ENCODE data around the gene GEMIN7. TPM values are rescaled to one million over a fixed set of nuclear protein-coding genes. Genes with fewer than 3 reads are reported as not detected.
A peak's percentile ranks its signal among the peaks of the same experiment; 100 is the strongest.

GEMIN7 gene
- total and polyA plus RNA-seq, 2 experiments from 2014 or later = 48.8 to 69.0 TPM

DNA sequence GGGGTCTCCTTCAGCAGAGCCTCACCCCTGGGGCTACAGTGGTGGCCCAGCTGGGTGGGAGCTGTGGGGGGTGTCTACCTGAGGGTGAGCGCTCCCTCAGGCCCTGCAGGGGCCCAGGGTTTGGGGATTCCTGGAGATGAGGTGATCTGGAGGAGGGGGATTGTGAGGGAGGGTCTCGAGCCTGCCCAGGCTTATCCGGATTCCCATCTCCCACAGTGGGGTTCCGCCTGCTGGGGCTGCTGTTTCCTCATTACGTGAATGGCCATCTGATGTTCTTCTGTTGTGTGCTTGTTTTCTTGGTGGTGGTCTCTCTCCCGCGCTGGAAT, 18.4 kb downstream of the GEMIN7 start:
- Histone ChIP-seq H4K20me1 (ENCODE audit: insufficient read depth, poor library complexity, severe bottlenecking) (peaks cover 43% of the 10 kb centered on the region), H3K4me1 (ENCODE audit: insufficient read depth) (peaks cover 66% of the 10 kb centered on the region), H3K4me2 (peak overlapping the region; percentile 65), H3K27ac (peak overlapping the region; percentile 94), H2AFZ (no peak overlapping the region), H3K4me3 (no peak overlapping the region), H3K9me3 (ENCODE audit: low read depth) (no peaks in the 10 kb centered on the region), H3K79me2 (peaks cover 91% of the 10 kb centered on the region), H3K9me2 (replicated peaks; ENCODE audit: insufficient read depth) (no peaks in the 10 kb centered on the region), H3K36me3 (replicated peaks; ENCODE audit: insufficient read depth, low read depth) (no peaks in the 10 kb centered on the region), H3K27me3 (no peaks in the 10 kb centered on the region)
- 75% methylated on average over 7 of the region's 7 CpGs for WGBS (ENCODE audit: low lambda C conversion rate, missing lambda C conversion rate)
- TF ChIP-seq EZH2 (IDR thresholded peaks at IDR 0.05; ENCODE audit: borderline replicate concordance) (no peak), EZH2phosphoT487 (IDR thresholded peaks at IDR 0.05; ENCODE audit: low read depth, severe bottlenecking, unreplicated experiment) (no peak)
- TF ChIP-seq, protein P1, sequence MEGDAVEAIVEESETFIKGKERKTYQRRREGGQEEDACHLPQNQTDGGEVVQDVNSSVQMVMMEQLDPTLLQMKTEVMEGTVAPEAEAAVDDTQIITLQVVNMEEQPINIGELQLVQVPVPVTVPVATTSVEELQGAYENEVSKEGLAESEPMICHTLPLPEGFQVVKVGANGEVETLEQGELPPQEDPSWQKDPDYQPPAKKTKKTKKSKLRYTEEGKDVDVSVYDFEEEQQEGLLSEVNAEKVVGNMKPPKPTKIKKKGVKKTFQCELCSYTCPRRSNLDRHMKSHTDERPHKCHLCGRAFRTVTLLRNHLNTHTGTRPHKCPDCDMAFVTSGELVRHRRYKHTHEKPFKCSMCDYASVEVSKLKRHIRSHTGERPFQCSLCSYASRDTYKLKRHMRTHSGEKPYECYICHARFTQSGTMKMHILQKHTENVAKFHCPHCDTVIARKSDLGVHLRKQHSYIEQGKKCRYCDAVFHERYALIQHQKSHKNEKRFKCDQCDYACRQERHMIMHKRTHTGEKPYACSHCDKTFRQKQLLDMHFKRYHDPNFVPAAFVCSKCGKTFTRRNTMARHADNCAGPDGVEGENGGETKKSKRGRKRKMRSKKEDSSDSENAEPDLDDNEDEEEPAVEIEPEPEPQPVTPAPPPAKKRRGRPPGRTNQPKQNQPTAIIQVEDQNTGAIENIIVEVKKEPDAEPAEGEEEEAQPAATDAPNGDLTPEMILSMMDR (IDR thresholded peaks at IDR 0.05; ENCODE audit: poor library complexity) = no peak
- no peak for DNase-seq (ENCODE audit: low spot score)

DNA sequence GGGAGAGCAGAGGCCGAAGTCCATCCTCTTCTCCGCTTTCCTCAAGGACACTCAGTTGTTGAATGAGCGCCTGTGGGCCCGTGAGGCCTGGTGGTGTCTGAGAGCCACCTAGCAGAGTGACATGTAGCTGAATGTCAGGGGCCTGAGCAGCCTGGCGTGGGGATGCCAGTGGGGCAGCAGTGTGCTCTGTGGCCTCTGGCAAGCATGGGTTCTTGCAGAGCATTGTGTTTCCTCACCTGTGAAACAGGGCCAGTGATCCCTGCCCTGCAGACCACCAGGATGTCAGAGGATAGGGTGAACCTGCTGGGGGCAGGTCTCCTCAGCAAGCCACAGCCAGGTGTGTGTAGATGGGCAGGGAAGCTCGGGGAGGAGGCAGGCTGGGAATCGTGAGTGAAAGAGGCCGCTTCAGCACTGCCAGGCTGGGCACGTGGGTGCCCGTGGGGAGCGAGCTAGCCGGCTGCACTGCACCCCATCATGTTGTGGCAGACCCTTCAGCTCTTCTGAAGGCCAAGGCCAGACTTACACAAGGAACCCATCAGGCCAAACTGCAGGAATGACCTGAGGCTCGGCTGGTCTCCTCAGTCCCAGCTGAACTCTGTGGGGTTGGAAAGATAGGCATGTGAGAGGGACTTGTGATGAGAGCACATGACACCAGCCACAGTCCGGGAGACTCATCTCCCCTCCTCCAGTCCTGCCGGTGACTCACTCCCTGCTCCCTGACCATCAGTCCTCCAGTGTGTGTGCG, 18.9 kb downstream of the GEMIN7 start:
- peak overlapping the region; percentile 65 for H3K4me2 ChIP-seq
- peaks cover 72% of the 10 kb centered on the region for H3K4me1 ChIP-seq (ENCODE audit: insufficient read depth)
- H3K27ac ChIP-seq = peak overlapping the region; percentile 94
- peaks cover 49% of the 10 kb centered on the region for H4K20me1 ChIP-seq (ENCODE audit: insufficient read depth, poor library complexity, severe bottlenecking)
- H3K4me3 ChIP-seq = no peak overlapping the region
- TF ChIP-seq, protein P1 (IDR thresholded peaks at IDR 0.05; ENCODE audit: poor library complexity) = no peak
- TF ChIP-seq EZH2phosphoT487 (IDR thresholded peaks at IDR 0.05; ENCODE audit: low read depth, severe bottlenecking, unreplicated experiment) = no peak
- TF ChIP-seq EZH2 (IDR thresholded peaks at IDR 0.05; ENCODE audit: borderline replicate concordance) = no peak
- 64% methylated on average over 16 of the region's 16 CpGs for WGBS (ENCODE audit: low lambda C conversion rate, missing lambda C conversion rate)
- no peaks in the 10 kb centered on the region for H3K27me3 ChIP-seq
- peaks cover 96% of the 10 kb centered on the region for H3K79me2 ChIP-seq
- H3K36me3 ChIP-seq (replicated peaks; ENCODE audit: insufficient read depth, low read depth) = no peaks in the 10 kb centered on the region
- H3K9me3 ChIP-seq (ENCODE audit: low read depth) = no peaks in the 10 kb centered on the region
- peak; percentile 92 for DNase-seq (ENCODE audit: low spot score)
- no peak overlapping the region for H2AFZ ChIP-seq
- H3K9me2 ChIP-seq (replicated peaks; ENCODE audit: insufficient read depth) = no peaks in the 10 kb centered on the region

DNA sequence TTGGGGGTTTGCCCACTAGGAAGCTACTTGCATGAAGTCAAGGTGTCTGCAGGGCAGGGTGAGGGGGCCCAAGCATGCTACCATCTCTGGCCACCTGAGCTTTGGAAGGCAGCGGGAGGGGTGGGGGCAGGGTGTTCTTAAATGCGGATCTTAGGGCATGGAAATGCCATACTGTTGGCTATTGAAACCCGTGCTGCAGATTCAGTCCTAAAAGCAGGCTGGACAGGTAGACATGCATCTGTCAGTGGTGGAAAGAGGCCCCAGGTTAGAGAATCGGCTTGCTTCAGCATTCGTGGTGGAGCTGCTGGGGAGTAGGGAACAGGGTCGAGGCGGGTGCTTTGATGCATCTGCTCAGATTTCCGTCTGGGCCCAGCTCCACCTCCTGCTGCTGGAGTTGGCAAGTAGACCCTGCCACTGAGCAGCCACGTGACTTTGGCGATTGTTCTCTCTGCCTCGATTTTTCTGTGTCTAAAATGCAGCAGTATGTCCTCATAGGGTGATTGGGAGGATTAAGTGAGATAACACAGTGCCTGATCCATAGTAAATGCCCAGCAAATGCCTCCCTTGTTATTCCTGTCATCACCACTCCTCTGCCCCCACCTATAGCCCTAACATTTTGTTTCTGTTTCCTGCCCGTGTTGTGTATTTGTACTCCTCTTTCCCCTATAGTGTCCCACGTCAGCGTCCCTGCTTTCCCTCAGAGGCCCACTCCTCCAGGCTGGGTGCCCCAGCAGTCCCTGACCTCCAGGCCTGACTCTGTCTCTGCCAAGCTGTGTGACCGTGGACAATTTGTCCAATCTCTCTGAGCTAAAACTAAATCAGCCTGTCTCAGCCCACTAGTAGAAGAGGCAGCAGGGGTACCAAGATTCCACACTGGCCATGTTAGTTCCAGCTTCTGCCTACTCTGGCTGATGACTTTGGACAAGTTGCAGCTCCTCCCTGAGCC, 19.7 kb downstream of the GEMIN7 start:
- H4K20me1 ChIP-seq (ENCODE audit: insufficient read depth, poor library complexity, severe bottlenecking) = peaks cover 57% of the 10 kb centered on the region
- H3K79me2 ChIP-seq = peaks cover 96% of the 10 kb centered on the region
- peak overlapping the region; percentile 94 for H3K27ac ChIP-seq
- TF ChIP-seq, protein P1 (IDR thresholded peaks at IDR 0.05; ENCODE audit: poor library complexity) = no peak
- TF ChIP-seq EZH2phosphoT487 (IDR thresholded peaks at IDR 0.05; ENCODE audit: low read depth, severe bottlenecking, unreplicated experiment) (no peak), EZH2 (IDR thresholded peaks at IDR 0.05; ENCODE audit: borderline replicate concordance) (no peak)
- H3K4me1 ChIP-seq (ENCODE audit: insufficient read depth) = peaks cover 78% of the 10 kb centered on the region
- H3K9me2 ChIP-seq (replicated peaks; ENCODE audit: insufficient read depth) = no peaks in the 10 kb centered on the region
- H3K9me3 ChIP-seq (ENCODE audit: low read depth) = no peaks in the 10 kb centered on the region
- no peaks in the 10 kb centered on the region for H3K27me3 ChIP-seq
- DNase-seq (ENCODE audit: low spot score) = no peak
- no peak overlapping the region for H3K4me3 ChIP-seq
- no peaks in the 10 kb centered on the region for H3K36me3 ChIP-seq (replicated peaks; ENCODE audit: insufficient read depth, low read depth)
- no peak overlapping the region for H2AFZ ChIP-seq
- 70% methylated on average over 15 of the region's 15 CpGs for WGBS (ENCODE audit: low lambda C conversion rate, missing lambda C conversion rate)
- H3K4me2 ChIP-seq = peak overlapping the region; percentile 62
